Measurements from ENCODE around the gene RNASEL. TPM values are rescaled to one million over a fixed set of nuclear protein-coding genes. Genes with fewer than 3 reads are reported as not detected.

Gene RNASEL
- total and polyA plus RNA-seq, 2 donors (not counting 3 experiments of a cell fraction or from before 2014, with no cell fraction given) = 0.59 to 1.9 TPM

- Histone ChIP-seq H3K4me2 (ENCODE audit: insufficient read depth, low read length) (no peak overlapping the region), H2AFZ (ENCODE audit: low read depth, low read length) (no peak overlapping the region), H3K4me1 (ENCODE audit: control insufficient read depth, extremely low read depth, insufficient read depth, low read length) (peaks cover 9% of the 10 kb centered on the region), H3K9me1 (replicated peaks; ENCODE audit: control insufficient read depth, extremely low read depth, insufficient read depth, low read length) (no peaks in the 10 kb centered on the region), H3K27me3 (ENCODE audit: control insufficient read depth in 2 of 2, insufficient read depth in 2 of 2, low read length in 2 of 2) (peaks cover 0 to 1% of the 10 kb centered on the region in 2 experiments), H3K79me2 (ENCODE audit: control insufficient read depth, insufficient read depth, low read length) (no peaks in the 10 kb centered on the region), H3K9ac (replicated peaks; ENCODE audit: extremely low read depth, insufficient read depth, low read length) (no peak overlapping the region), H3K36me3 (ENCODE audit: control insufficient read depth in 2 of 2, extremely low read depth in 1 of 2, insufficient read depth in 2 of 2, low read length in 2 of 2) (no peaks in the 10 kb centered on the region), H3K9me3 (replicated peaks; ENCODE audit: control insufficient read depth, insufficient read depth, low read length) (no peaks in the 10 kb centered on the region), H3K27ac (ENCODE audit: insufficient read depth, low read depth, low read length) (no peak overlapping the region), H4K20me1 (replicated peaks; ENCODE audit: control insufficient read depth, extremely low read depth, insufficient read depth, low read length) (no peaks in the 10 kb centered on the region), H3K4me3 (replicated peaks in 1 of 3; ENCODE audit: insufficient read depth in 1 of 3, low read depth in 1 of 3, low read length in 3 of 3) (no peak overlapping the region)
- no peak for FAIRE-seq
- dilution Hi-C loops (cut with MboI; ENCODE audit: extremely low pct_ligation_motif_present, low sequenced_read_pairs) = no loop called here
- intact Hi-C loops (cut with micrococcal nuclease) = no loop called here
- DNase-seq (ENCODE audit: low read depth, low spot score) = no peak
- TF ChIP-seq JUN (IDR thresholded peaks at IDR 0.05; ENCODE audit: borderline replicate concordance, insufficient read depth, insufficient read length, low read depth) = no peak
- no peak for TF ChIP-seq MYC (IDR thresholded peaks at IDR 0.05; ENCODE audit: low read depth, low read length)
- TF ChIP-seq, protein P1, sequence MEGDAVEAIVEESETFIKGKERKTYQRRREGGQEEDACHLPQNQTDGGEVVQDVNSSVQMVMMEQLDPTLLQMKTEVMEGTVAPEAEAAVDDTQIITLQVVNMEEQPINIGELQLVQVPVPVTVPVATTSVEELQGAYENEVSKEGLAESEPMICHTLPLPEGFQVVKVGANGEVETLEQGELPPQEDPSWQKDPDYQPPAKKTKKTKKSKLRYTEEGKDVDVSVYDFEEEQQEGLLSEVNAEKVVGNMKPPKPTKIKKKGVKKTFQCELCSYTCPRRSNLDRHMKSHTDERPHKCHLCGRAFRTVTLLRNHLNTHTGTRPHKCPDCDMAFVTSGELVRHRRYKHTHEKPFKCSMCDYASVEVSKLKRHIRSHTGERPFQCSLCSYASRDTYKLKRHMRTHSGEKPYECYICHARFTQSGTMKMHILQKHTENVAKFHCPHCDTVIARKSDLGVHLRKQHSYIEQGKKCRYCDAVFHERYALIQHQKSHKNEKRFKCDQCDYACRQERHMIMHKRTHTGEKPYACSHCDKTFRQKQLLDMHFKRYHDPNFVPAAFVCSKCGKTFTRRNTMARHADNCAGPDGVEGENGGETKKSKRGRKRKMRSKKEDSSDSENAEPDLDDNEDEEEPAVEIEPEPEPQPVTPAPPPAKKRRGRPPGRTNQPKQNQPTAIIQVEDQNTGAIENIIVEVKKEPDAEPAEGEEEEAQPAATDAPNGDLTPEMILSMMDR (IDR thresholded peaks at IDR 0.05; ENCODE audit: extremely low read depth in 1 of 2, insufficient read depth in 1 of 2, low read depth in 1 of 2, low read length in 2 of 2) = no peak
- no peak for TF ChIP-seq GATA2 (IDR thresholded peaks at IDR 0.05; ENCODE audit: insufficient read depth, insufficient read length, low read depth, low read length)
- no peak for TF ChIP-seq MAX (IDR thresholded peaks at IDR 0.05; ENCODE audit: insufficient read depth, insufficient read length)
- TF ChIP-seq POLR2A (IDR thresholded peaks at IDR 0.05; ENCODE audit: low read depth, low read length) = no peak
- TF ChIP-seq EZH2 (IDR thresholded peaks at IDR 0.05; ENCODE audit: borderline replicate concordance, low read depth, low read length, severe bottlenecking) = no peak
- TF ChIP-seq FOS (IDR thresholded peaks at IDR 0.05; ENCODE audit: borderline replicate concordance, insufficient read depth, low read length) = no peak
- no peak for TF ChIP-seq POLR2AphosphoS5 (IDR thresholded peaks at IDR 0.05; ENCODE audit: insufficient read depth, low read depth, low read length)
- POLR2A ChIA-PET = interaction anchor here (0.7 kb wide), 1 partner anchor 1636 kb away, joined by 6 read pairs; no protein-coding TSS in a partner anchor
- CTCF ChIA-PET = interaction anchor here (1.9 kb wide), 1 partner anchor 14 kb away, joined by 7 read pairs; no protein-coding TSS in a partner anchor
- no TSS peak for BruUV-seq (replicated peaks)
Measured at GRCh38 chr1:182587093-182587492, 2.0 kb downstream of the RNASEL start.
